Measurements from ENCODE around the gene TRRAP. TPM values are rescaled to one million over a fixed set of nuclear protein-coding genes. Genes with fewer than 3 reads are reported as not detected.

TRRAP gene
- polyA plus RNA-seq, 1 donor = 48.7 TPM

GRCh38 chr7:98900815-98901214 is 22.5 kb downstream of the TRRAP start:
- no peak for DNase-seq

DNA sequence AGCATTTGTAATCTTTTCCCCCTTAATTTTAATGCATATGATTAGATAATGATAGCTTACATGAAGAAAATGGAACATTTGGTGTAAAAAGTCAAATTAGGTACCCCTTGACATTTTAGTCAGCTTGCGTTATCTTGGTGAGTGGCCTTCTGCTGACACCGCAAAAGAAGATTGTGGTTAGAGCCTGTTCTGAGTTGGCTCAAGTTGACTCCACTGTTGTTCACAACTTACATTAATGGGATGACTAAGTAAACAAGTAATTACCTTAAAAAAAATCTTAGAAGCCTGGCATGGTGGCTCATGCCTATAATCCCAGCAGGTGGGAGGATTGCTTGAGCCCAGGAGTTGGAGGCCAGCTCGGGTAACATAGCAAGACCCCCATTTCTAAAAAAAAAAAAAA is 24.2 kb downstream of the TRRAP start:
- no peak for DNase-seq

DNA sequence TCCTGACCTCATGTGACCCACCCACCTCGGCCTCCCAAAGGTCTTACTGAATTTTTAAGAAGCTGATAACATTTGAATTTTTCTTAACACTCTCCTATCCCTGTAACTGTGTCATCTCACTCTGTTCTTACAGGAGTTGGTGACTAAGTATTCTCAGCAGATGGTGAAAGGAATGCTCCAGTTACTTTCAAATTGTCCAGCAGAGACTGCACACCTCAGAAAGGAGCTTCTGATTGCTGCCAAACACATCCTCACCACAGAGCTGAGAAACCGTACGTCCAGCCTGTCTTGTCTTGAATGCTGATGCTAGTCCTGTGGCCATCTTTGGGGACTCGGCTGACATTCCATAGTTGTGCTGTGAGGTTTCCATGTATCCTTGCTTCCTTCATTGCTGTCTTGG is 24.9 kb downstream of the TRRAP start:
- DNase-seq = no peak

DNA sequence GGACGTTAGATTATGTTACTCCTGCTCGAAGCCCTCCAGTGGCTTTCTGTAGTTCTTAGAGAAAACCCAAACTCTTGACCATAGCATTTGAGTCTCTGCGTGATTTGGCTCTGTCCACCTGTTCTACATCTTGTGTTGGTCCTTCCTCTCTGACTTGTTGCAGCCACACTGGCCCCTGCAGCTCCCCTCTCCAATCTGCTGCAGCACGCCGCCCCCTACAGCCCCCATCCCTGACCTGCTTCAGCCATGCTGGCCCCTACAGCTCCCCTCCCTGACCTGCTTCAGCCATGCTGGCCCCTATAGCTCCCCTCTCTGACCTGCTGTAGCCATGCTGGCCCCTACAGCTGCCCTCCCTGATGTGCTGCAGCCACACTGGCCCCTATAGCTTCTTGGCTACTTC is 29.2 kb downstream of the TRRAP start:
- DNase-seq = no peak

DNA sequence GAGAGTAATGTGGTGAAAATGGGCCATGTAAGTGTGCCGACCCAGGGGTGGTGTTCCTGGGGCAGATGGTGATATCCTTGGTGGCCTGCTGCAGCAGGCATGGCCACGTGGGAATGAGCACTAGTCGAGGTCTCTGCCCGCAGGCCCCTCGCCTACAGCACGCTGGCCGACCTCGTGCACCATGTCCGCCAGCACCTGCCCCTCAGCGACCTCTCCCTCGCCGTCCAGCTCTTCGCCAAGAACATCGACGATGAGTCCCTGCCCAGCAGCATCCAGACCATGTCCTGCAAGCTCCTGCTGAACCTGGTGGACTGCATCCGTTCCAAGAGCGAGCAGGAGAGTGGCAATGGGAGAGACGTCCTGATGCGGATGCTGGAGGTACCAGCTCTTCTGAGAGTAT is 30.3 kb downstream of the TRRAP start:
- DNase-seq = no peak

DNA sequence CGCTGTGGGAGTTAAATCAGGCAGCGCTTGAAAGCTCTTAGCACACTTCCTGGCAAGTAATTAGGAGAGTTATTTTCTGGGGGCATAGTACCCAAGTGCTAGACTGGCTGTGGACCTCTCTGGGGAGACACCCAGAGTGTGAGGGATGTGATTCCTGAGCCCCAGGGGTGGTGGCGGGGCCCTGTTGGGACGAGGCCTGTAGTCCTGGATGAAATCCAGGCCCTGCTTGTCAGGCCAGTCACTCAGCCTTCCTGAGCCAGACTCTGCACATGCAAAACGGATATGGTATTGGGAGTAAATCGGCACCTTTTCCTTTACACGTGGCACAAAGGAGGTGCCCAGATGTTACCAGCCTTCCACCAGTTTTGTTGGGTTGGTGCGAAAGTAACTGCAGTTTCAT is 31.2 kb downstream of the TRRAP start:
- DNase-seq = no peak

GRCh38 chr7:98910427-98910826 is 32.1 kb downstream of the TRRAP start:
- DNase-seq = no peak

DNA sequence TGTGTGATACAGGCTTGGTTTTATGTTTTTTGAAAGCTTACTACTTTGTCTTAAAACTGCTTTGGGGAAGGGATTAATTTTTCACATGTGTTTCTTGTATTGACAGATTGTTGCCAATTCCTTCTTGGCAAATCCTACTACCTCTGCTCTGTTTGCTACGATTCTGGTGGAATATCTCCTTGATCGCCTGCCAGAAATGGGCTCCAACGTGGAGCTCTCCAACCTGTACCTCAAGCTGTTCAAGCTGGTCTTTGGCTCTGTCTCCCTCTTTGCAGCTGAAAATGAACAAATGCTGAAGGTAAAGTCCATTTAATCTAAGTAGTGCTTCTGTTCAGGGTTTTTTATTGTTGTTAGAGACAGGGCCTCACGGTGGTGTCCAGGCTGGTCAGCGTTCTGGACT is 33.6 kb downstream of the TRRAP start:
- no peak for DNase-seq

GRCh38 chr7:98913026-98913425 is 34.7 kb downstream of the TRRAP start:
- no peak for DNase-seq

- DNase-seq = no peak
Measured at GRCh38 chr7:98913612-98914011, 35.3 kb downstream of the TRRAP start.

GRCh38 chr7:98917331-98917730 is 39.0 kb downstream of the TRRAP start:
- DNase-seq = no peak

- no peak for DNase-seq
Measured at GRCh38 chr7:98921608-98922372, 43.5 kb downstream of the TRRAP start.

GRCh38 chr7:98922392-98923187 is 44.3 kb downstream of the TRRAP start:
- no peak for DNase-seq

- DNase-seq = no peak
Measured at GRCh38 chr7:98923512-98923911, 45.2 kb downstream of the TRRAP start.

DNA sequence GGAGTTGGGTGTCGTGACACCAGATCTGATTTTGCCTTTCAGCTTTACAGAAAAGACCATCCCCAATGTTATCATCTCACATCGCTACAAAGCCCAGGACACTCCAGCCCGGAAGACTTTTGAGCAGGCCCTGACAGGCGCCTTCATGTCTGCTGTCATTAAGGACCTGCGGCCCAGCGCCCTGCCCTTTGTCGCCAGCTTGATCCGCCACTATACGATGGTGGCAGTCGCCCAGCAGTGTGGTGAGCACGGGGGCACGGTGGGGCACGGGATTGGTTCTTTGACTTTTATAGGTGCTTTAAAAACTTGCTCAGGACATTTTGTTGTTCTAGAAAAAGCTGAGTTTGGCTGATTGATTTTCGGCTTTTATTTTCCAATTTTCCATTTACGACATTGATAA is 48.8 kb downstream of the TRRAP start:
- DNase-seq = no peak

DNA sequence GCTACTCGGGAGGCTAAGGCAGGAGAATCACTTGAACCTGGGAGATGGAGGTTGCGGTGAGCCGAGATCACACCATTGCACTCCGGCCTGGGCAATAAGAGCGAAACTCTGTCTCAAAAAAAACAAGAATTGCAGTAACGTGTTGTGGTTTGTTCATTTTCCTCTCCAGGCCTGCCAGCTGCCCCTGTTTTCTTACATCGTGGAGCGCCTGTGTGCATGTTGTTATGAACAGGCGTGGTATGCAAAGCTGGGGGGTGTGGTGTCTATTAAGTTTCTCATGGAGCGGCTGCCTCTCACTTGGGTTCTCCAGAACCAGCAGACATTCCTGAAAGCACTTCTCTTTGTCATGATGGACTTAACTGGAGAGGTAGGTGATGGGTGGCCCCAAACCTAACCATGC is 52.1 kb downstream of the TRRAP start:
- DNase-seq = no peak

DNA sequence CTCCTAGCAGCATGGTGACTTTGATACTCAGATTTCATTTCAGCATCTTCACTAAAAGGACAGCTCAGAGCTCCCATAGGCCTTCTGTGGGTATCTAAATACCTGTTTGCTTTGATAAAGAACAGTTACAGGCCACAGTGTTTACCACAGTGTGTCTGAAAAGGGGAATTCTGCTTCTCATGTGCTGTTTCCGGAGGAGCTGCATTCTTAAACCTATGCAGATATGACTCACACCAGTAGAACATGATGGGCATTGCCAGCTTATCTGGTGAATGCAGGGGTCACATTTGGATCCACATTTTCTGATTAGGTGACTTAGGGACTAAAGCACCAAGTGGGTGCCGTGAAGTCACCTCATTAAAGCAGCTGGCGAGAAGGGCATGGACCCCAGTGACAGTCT is 52.6 kb downstream of the TRRAP start:
- no peak for DNase-seq

- no peak for DNase-seq
Measured at GRCh38 chr7:98933321-98933720, 55.0 kb downstream of the TRRAP start.

DNA sequence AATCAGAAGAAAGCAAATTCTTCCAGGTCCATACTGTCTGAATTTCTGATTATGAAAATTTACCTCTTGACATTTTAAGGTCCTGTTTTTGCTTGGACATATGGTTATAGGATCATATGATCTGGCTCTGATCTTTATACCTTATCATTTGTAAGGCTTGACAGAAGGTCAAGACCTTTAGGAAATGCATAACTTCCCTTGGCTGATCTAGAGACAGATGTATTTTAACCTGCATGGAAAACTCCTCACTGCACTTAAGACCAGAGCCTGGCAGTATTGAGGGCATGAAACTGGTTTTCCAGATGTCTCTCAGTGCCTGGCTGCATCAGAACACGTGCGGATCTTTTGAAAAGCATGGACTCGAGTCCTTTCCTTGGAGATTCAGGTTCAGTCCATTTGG is 55.9 kb downstream of the TRRAP start:
- DNase-seq = no peak

- DNase-seq = no peak
Measured at GRCh38 chr7:98935811-98936210, 57.5 kb downstream of the TRRAP start.

GRCh38 chr7:98943336-98943735 is 65.0 kb downstream of the TRRAP start:
- no peak for DNase-seq

GRCh38 chr7:98944386-98944785 is 66.1 kb downstream of the TRRAP start:
- DNase-seq = no peak

DNA sequence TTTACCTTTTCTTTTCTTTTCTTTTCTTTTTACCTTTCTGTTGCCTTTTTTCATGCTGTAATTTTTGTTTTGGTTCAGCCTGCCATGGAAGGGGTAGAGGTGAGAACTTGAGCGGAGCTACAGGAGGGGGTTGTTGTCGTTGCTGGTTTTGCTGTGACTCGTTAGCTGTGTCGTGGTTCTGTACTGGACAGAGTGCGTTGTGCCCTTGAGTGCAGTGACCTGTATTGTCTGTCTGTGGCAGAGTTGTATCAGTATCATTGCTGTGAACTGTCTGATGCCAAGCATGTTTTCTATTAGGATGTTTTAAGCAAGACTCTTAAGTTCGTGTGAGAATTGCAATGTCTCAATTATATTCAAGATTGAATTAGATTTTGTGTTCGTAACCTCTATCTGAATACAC is 67.5 kb downstream of the TRRAP start:
- DNase-seq = no peak

DNA sequence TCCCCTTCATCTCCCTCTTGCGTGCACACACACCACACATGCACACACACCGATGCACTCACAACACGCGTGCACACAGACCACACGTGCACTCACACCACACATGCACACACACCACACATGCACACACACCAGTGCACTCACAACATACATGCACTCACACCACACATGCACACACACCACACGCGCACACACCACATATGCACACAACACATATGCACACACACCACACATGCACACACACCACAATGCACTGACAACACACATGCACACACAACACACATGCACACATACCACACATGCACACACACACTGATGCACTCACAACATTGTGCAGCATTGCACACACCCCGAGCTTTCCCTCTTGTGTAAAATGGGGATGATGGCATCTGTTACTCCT is 68.1 kb downstream of the TRRAP start:
- DNase-seq = no peak

All from left kidney (tissue), 2 donors.